Stimulated activated naive CD8-positive, alpha-beta T cell treated with anti-CD3 and anti-CD28 coated beads, Interleukin-15, Interleukin-2, amounts not matched to agents 100 ng/mL and 50 ng/mL, for 24 hours (primary cell): ENCODE results near the gene ATRNL1.
"Not testable (repeated sequence)": the region's sequence is repeated elsewhere in the genome, so short reads cannot be mapped to it uniquely, and the experiment has no call there.

Experiments used
- H3K27ac Mint-ChIP-seq: one replicate; pipeline ENCODE4 v1.8.0; 2021; ENCODE audit warnings: mild to moderate bottlenecking, mixed read lengths
- H3K27me3 Mint-ChIP-seq: one replicate; pipeline ENCODE4 v1.8.0; 2021; ENCODE audit warnings: mixed read lengths
- H3K36me3 Mint-ChIP-seq: one replicate; pipeline ENCODE4 v1.8.0; 2021; ENCODE audit warnings: low read depth, mixed read lengths
- H3K4me1 Mint-ChIP-seq: one replicate; pipeline ENCODE4 v1.8.0; 2021; ENCODE audit warnings: low read depth, mixed read lengths
- H3K4me3 Mint-ChIP-seq: one replicate; pipeline ENCODE4 v1.8.0; 2021; ENCODE audit warnings: mild to moderate bottlenecking, mixed read lengths
- H3K9me3 Mint-ChIP-seq: one replicate; pipeline ENCODE4 v1.8.0; 2021; ENCODE audit warnings: mixed read lengths

Gene ATRNL1

GRCh38 chr10:115744089-115744488, 650.9 kb downstream of the ATRNL1 start:
- Mint-ChIP-seq H3K27me3 (no peaks in the 10 kb centered on the region), H3K36me3 (no peaks in the 10 kb centered on the region), H3K9me3 (no peaks in the 10 kb centered on the region), H3K27ac (no peak overlapping the region), H3K4me3 (no peak overlapping the region), H3K4me1 (no peaks in the 10 kb centered on the region)

- Mint-ChIP-seq H3K4me3 (no peak overlapping the region), H3K27ac (no peak overlapping the region), H3K36me3 (no peaks in the 10 kb centered on the region), H3K4me1 (no peaks in the 10 kb centered on the region), H3K9me3 (no peaks in the 10 kb centered on the region), H3K27me3 (no peaks in the 10 kb centered on the region)
Observed at GRCh38 chr10:115745943-115746342, 652.8 kb downstream of the ATRNL1 start.

- Mint-ChIP-seq H3K27ac (no peak overlapping the region), H3K4me3 (no peak overlapping the region), H3K27me3 (no peaks in the 10 kb centered on the region), H3K36me3 (no peaks in the 10 kb centered on the region), H3K9me3 (peaks cover 6% of the 10 kb centered on the region), H3K4me1 (no peaks in the 10 kb centered on the region)
Observed at GRCh38 chr10:115747811-115748210, 654.6 kb downstream of the ATRNL1 start.

- H3K4me3 Mint-ChIP-seq, H3K27ac Mint-ChIP-seq, H3K4me1 Mint-ChIP-seq, H3K27me3 Mint-ChIP-seq, H3K36me3 Mint-ChIP-seq: not testable (repeated sequence)
- peaks cover 15% of the 10 kb centered on the region for H3K9me3 Mint-ChIP-seq
Observed at GRCh38 chr10:115758488-115758887, 665.3 kb downstream of the ATRNL1 start.

GRCh38 chr10:115760131-115760530, 667.0 kb downstream of the ATRNL1 start:
- peaks cover 15% of the 10 kb centered on the region for H3K9me3 Mint-ChIP-seq
- no peaks in the 10 kb centered on the region for H3K4me1 Mint-ChIP-seq
- no peaks in the 10 kb centered on the region for H3K27me3 Mint-ChIP-seq
- H3K4me3 Mint-ChIP-seq, result no peak overlapping the region
- no peaks in the 10 kb centered on the region for H3K36me3 Mint-ChIP-seq
- no peak overlapping the region for H3K27ac Mint-ChIP-seq

- H3K4me3 Mint-ChIP-seq, result no peak overlapping the region
- peaks cover 14% of the 10 kb centered on the region for H3K9me3 Mint-ChIP-seq
- no peaks in the 10 kb centered on the region for H3K27me3 Mint-ChIP-seq
- H3K4me1 Mint-ChIP-seq, result no peaks in the 10 kb centered on the region
- H3K27ac Mint-ChIP-seq, result no peak overlapping the region
- H3K36me3 Mint-ChIP-seq, result no peaks in the 10 kb centered on the region
Observed at GRCh38 chr10:115761166-115761565, 668.0 kb downstream of the ATRNL1 start.

GRCh38 chr10:115762029-115762428, 668.9 kb downstream of the ATRNL1 start:
- Mint-ChIP-seq H3K36me3 (no peaks in the 10 kb centered on the region), H3K9me3 (peaks cover 5% of the 10 kb centered on the region), H3K27ac (no peak overlapping the region), H3K4me3 (no peak overlapping the region), H3K27me3 (no peaks in the 10 kb centered on the region), H3K4me1 (no peaks in the 10 kb centered on the region)

GRCh38 chr10:115771755-115772154, 678.6 kb downstream of the ATRNL1 start:
- no peaks in the 10 kb centered on the region for H3K36me3 Mint-ChIP-seq
- no peak overlapping the region for H3K4me3 Mint-ChIP-seq
- H3K27me3 Mint-ChIP-seq, result no peaks in the 10 kb centered on the region
- no peak overlapping the region for H3K27ac Mint-ChIP-seq
- no peaks in the 10 kb centered on the region for H3K4me1 Mint-ChIP-seq
- H3K9me3 Mint-ChIP-seq, result no peaks in the 10 kb centered on the region

GRCh38 chr10:115772606-115773005, 679.4 kb downstream of the ATRNL1 start:
- Mint-ChIP-seq H3K4me3 (no peak overlapping the region), H3K27ac (no peak overlapping the region), H3K36me3 (no peaks in the 10 kb centered on the region), H3K27me3 (no peaks in the 10 kb centered on the region), H3K9me3 (no peaks in the 10 kb centered on the region), H3K4me1 (no peaks in the 10 kb centered on the region)

- H3K27ac Mint-ChIP-seq, result no peak overlapping the region
- H3K4me3 Mint-ChIP-seq, result no peak overlapping the region
- no peaks in the 10 kb centered on the region for H3K4me1 Mint-ChIP-seq
- H3K36me3 Mint-ChIP-seq, result no peaks in the 10 kb centered on the region
- H3K27me3 Mint-ChIP-seq, result no peaks in the 10 kb centered on the region
- H3K9me3 Mint-ChIP-seq, result no peaks in the 10 kb centered on the region
Observed at GRCh38 chr10:115773832-115774231, 680.7 kb downstream of the ATRNL1 start.

GRCh38 chr10:115774721-115775120, 681.6 kb downstream of the ATRNL1 start:
- no peak overlapping the region for H3K27ac Mint-ChIP-seq
- H3K36me3 Mint-ChIP-seq, result no peaks in the 10 kb centered on the region
- no peaks in the 10 kb centered on the region for H3K9me3 Mint-ChIP-seq
- H3K27me3 Mint-ChIP-seq, result no peaks in the 10 kb centered on the region
- H3K4me3 Mint-ChIP-seq, result no peak overlapping the region
- no peaks in the 10 kb centered on the region for H3K4me1 Mint-ChIP-seq

GRCh38 chr10:115777646-115778045, 684.5 kb downstream of the ATRNL1 start:
- Mint-ChIP-seq H3K9me3 (no peaks in the 10 kb centered on the region), H3K27ac (no peak overlapping the region), H3K27me3 (no peaks in the 10 kb centered on the region), H3K4me1 (no peaks in the 10 kb centered on the region), H3K4me3 (no peak overlapping the region), H3K36me3 (no peaks in the 10 kb centered on the region)

GRCh38 chr10:115790220-115790619, 697.1 kb downstream of the ATRNL1 start:
- Mint-ChIP-seq H3K27me3 (no peaks in the 10 kb centered on the region), H3K4me1 (no peaks in the 10 kb centered on the region), H3K4me3 (no peak overlapping the region), H3K27ac (no peak overlapping the region), H3K9me3 (no peaks in the 10 kb centered on the region), H3K36me3 (no peaks in the 10 kb centered on the region)

GRCh38 chr10:115795964-115796363, 702.8 kb downstream of the ATRNL1 start:
- H3K9me3 Mint-ChIP-seq, result peaks cover 4% of the 10 kb centered on the region
- no peak overlapping the region for H3K4me3 Mint-ChIP-seq
- H3K27me3 Mint-ChIP-seq, result no peaks in the 10 kb centered on the region
- H3K36me3 Mint-ChIP-seq, result no peaks in the 10 kb centered on the region
- H3K4me1 Mint-ChIP-seq, result no peaks in the 10 kb centered on the region
- no peak overlapping the region for H3K27ac Mint-ChIP-seq

- Mint-ChIP-seq H3K9me3 (peaks cover 4% of the 10 kb centered on the region), H3K4me1 (no peaks in the 10 kb centered on the region), H3K27me3 (peaks cover 4% of the 10 kb centered on the region), H3K4me3 (no peak overlapping the region), H3K27ac (no peak overlapping the region), H3K36me3 (no peaks in the 10 kb centered on the region)
Observed at GRCh38 chr10:115801457-115801856, 708.3 kb downstream of the ATRNL1 start.

- Mint-ChIP-seq H3K4me1 (no peaks in the 10 kb centered on the region), H3K4me3 (no peak overlapping the region), H3K27ac (no peak overlapping the region), H3K9me3 (peaks cover 4% of the 10 kb centered on the region), H3K36me3 (no peaks in the 10 kb centered on the region), H3K27me3 (peaks cover 4% of the 10 kb centered on the region)
Observed at GRCh38 chr10:115801992-115802391, 708.8 kb downstream of the ATRNL1 start.

GRCh38 chr10:115802911-115803310, 709.7 kb downstream of the ATRNL1 start:
- Mint-ChIP-seq H3K9me3 (peaks cover 4% of the 10 kb centered on the region), H3K4me3 (no peak overlapping the region), H3K27ac (no peak overlapping the region), H3K4me1 (no peaks in the 10 kb centered on the region), H3K27me3 (peaks cover 4% of the 10 kb centered on the region), H3K36me3 (no peaks in the 10 kb centered on the region)
